Renal cortical epithelial cell (primary cell): ENCODE data around the gene C19orf38. TPM values are rescaled to one million over a fixed set of nuclear protein-coding genes. Genes with fewer than 3 reads are reported as not detected.

Source experiments
- DNase-seq: peaks from one replicate; pipeline ENCODE4 v3.0.0-alpha.2; 2011; ENCODE audit warnings: low read depth
- total RNA-seq: library from RNA; depleted of rRNA; stranded (reverse); fragments of >200 nt; gene quantifications from 2 replicates; pipeline ENCODE4 v1.2.3, GENCODE V29; 2014

The C19orf38 gene
- total RNA-seq, 1 donor from 2014 or later, result 0.85 TPM

- DNase-seq, result no peak
Observed at GRCh38 chr19:10911579-10912363, 63.6 kb downstream of the C19orf38 start.

GRCh38 chr19:10912619-10913018, 64.4 kb downstream of the C19orf38 start:
- DNase-seq, result no peak

- no peak for DNase-seq
Observed at GRCh38 chr19:10913716-10914340, 65.6 kb downstream of the C19orf38 start.

- DNase-seq, result peak; percentile 40
Observed at GRCh38 chr19:10915130-10916091, 67.2 kb downstream of the C19orf38 start.

- no peak for DNase-seq
Observed at GRCh38 chr19:10916602-10917001, 68.4 kb downstream of the C19orf38 start.

- no peak for DNase-seq
Observed at GRCh38 chr19:10918359-10918758, 70.1 kb downstream of the C19orf38 start.

Other genes with a start within 250 kb of the C19orf38 start
- gene SLC44A2, start 222.9 kb upstream of the C19orf38 start, total RNA-seq, result 46.0 and 48.5 TPM in 2 replicates
- gene ILF3, start 194.1 kb upstream of the C19orf38 start, total RNA-seq, result 79.4 and 134 TPM in 2 replicates
- 16.0 and 24.4 TPM in 2 replicates for gene QTRT1, start 147.0 kb upstream of the C19orf38 start, total RNA-seq
- 116 and 347 TPM in 2 replicates for gene DNM2, start 130.3 kb upstream of the C19orf38 start, total RNA-seq
- gene TMED1, start 12.2 kb upstream of the C19orf38 start, total RNA-seq, result 33.6 and 46.4 TPM in 2 replicates
- 18.6 and 37.3 TPM in 2 replicates for gene CARM1, start 23.1 kb downstream of the C19orf38 start, total RNA-seq
- gene YIPF2, start 80.2 kb downstream of the C19orf38 start, total RNA-seq, result 67.5 and 148 TPM in 2 replicates
- 38.9 and 48.6 TPM in 2 replicates for gene TIMM29, start 80.4 kb downstream of the C19orf38 start, total RNA-seq
- 83.0 and 313 TPM in 2 replicates for gene SMARCA4, start 112.6 kb downstream of the C19orf38 start, total RNA-seq
- 76.7 and 173 TPM in 2 replicates for gene LDLR, start 241.0 kb downstream of the C19orf38 start, total RNA-seq